HT1080 (cell line): Measurements from ENCODE around the gene XKR7. TPM values are rescaled to one million over a fixed set of nuclear protein-coding genes. Genes with fewer than 3 reads are reported as not detected.

ENCODE experiments used
- DNase-seq: peaks from one replicate; pipeline ENCODE4 v3.0.0-alpha.2; 2015; ENCODE audit warnings: low read depth
- small RNA-seq: library from RNA; depleted of rRNA; stranded (forward); fragments of <200 nt; gene quantifications from one replicate; pipeline ENCODE3, GENCODE V24; 2014
- total RNA-seq: library from RNA; depleted of rRNA; stranded (reverse); fragments of >200 nt; shearing (Covaris generic); gene quantifications from 2 replicates; pipeline ENCODE4 v1.2.3, GENCODE V29; 2014; rRNA removed

XKR7 gene
- total RNA-seq, 1 experiment from 2014 or later = not detected

DNA sequence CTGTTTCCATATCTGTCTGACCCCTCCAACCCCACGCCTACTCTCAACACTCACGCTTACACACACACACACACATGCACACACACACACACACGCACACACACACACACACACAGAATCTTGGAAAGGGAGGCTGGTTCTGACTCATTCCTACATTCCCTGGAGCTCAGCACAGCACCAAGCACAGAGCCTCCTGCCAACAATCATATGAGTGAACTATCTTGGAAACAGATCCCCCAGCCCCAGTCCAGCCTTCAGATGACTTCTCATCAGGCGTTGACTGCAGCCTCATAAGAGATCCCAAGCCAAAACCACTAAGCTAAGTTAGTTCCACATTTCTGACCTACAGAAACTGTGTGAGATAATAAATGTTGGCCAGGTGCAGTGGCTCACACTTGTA is 70.0 kb downstream of the XKR7 start:
- peak; percentile 51 for DNase-seq

DNA sequence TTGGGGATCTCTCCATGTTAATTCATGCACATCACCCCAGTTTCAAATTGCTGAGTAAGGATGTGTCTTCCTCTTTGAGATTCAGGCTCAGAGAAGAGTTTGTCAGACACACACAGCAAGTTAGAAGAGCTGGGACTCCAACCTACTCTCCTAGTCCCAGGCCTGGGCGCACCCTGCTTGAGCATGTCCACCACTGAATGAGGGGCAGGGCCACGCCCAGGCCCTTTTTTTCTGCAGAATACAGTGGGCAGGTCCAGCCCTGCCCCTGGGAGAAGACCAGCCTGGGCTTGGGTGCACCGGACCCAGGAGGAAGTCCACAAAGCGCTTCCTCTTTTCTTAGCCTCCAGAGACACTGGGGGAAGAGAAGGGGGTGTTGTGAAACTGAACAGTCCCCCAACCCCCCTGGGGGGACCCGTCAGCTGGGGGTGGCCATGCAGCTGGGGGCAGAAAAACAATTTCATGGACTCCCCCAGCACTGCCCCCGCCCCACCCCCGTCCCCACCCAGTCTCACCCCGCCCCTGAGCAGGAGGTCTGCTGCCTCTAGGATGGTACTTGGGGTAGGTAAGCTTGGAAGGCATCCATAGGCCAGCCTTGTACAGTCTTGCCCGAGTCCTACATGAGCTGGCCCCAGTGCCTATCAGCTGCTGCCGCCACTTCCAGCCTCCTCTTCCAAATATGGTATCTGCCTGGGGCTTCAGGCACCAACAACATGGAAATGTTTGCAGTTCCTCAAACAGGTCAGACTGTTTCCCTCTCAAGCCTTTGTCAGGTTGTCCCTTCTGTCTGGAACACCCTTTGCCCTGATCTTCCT is 72.4 kb downstream of the XKR7 start:
- DNase-seq = no peak

DNA sequence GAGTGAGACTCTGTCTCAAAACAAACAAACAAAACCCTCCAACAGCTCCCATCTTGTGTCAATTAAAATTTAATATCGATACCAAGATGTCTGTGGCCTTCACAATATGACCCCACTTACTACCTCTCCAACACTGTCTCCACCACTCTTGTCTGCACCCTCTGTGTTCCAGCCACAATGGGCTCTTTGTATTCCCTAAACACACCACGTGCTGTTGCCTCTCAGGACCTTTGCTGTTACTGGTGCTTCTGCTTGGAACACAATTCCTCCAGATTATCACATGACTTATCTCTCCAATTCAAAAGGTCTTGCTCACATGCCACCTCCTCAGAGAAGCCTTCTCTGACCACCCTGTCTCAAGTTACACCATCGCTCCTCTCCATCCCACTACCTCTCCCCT is 78.0 kb downstream of the XKR7 start:
- DNase-seq = peak; percentile 34

DNA sequence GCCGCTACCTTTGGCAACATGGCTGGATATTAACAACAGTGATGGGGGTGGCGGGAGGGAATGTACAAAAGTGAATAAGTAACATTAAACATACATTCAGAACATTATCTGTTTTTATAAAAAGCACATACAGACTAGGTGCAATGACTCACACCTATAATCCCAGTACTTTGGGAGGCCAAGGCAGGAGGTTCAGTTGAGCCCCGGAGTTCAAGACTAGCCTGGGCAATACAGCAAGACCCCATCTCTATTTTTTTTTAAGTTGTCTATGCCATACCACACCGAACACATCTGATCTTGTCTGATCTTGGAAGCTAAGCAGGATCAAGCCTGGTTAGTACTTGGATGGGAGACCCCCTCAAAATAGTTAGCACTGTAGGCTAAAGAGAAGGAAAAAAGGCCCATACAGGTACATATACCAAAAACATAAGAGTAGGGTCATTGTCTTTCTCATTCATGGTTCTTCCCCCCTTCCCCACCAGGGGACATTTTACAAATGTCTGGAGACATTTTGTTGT is 82.4 kb downstream of the XKR7 start:
- DNase-seq = no peak

- no peak for DNase-seq
Measured at GRCh38 chr20:32050851-32051556, 83.1 kb downstream of the XKR7 start.

GRCh38 chr20:32051720-32052089 is 83.8 kb downstream of the XKR7 start:
- no peak for DNase-seq

GRCh38 chr20:32052090-32052777 is 84.3 kb downstream of the XKR7 start, which contains the start of gene HCK:
Gene HCK (plus strand): TSS chr20:32052242.
- DNase-seq = no peak

- no peak for DNase-seq
Measured at GRCh38 chr20:32052778-32053362, 84.9 kb downstream of the XKR7 start.

Small RNAs within 50 kb of the gene (small RNA-seq; reads per million reads assigned to genes)
- gene RNA5SP481 (not detected), gene RNA5SP482 (not detected)

Other genes with a start within 250 kb of the XKR7 start
- gene BCL2L1, start 245.3 kb upstream of the XKR7 start, total RNA-seq = 120 and 146 TPM in 2 replicates
- gene TPX2, start 228.9 kb upstream of the XKR7 start, total RNA-seq = 177 and 183 TPM in 2 replicates
- gene MYLK2, start 148.8 kb upstream of the XKR7 start, total RNA-seq = 0.70 and 1.0 TPM in 2 replicates
- gene FOXS1, start 122.5 kb upstream of the XKR7 start, total RNA-seq = 0.17 and 0.35 TPM in 2 replicates
- gene DUSP15, start 97.6 kb upstream of the XKR7 start, total RNA-seq = 0.30 TPM in 1 of 2 replicates, not detected in the other
- not detected in 2 replicates for gene TTLL9, start 97.5 kb upstream of the XKR7 start, total RNA-seq
- 10.6 and 10.9 TPM in 2 replicates for gene PDRG1, start 16.1 kb upstream of the XKR7 start, total RNA-seq
- 0.03 TPM in 1 of 2 replicates, not detected in the other for gene CCM2L, start 42.3 kb downstream of the XKR7 start, total RNA-seq
- gene HCK, start 84.1 kb downstream of the XKR7 start, total RNA-seq = not detected in 2 replicates
- 22.5 and 28.0 TPM in 2 replicates for gene TM9SF4, start 141.6 kb downstream of the XKR7 start, total RNA-seq
- 4.9 and 5.8 TPM in 2 replicates for gene PLAGL2, start 239.6 kb downstream of the XKR7 start, total RNA-seq
- gene POFUT1, start 239.7 kb downstream of the XKR7 start, total RNA-seq = 75.8 and 82.3 TPM in 2 replicates